K562 (cell line): ENCODE data around the gene SERAC1. TPM values are rescaled to one million over a fixed set of nuclear protein-coding genes. Genes with fewer than 3 reads are reported as not detected.

ENCODE experiments used
- ATAC-seq: fragments of 200-7000 bp; cut with Tn5 transposase; 3 replicates; pipeline ENCODE4 v1.9.1; 2020; ENCODE audit warnings: moderate library complexity
- BruUV-seq: library from RNA; stranded (reverse); fragments of 400-500 nt; replicated peaks from 2 replicates; lab custom pipeline; 2021; lab: Mats Ljungman, UMichigan
- CTCF ChIA-PET: fragments of 300-600 bp; formaldehyde crosslinking; extraction: SDS; loops from one replicate; lab custom pipeline; 2021; ENCODE audit warnings: low intra/inter-chr PET ratio; lab: Yijun Ruan, JAX
- POLR2A ChIA-PET: fragments of 300-600, 350-650 bp; sonication (Branson Sonifier 250); formaldehyde crosslinking; extraction: SDS; loops from one replicate; lab custom pipeline; 2021; ENCODE audit warnings: antibody characterized with exemption, inconsistent platforms; lab: Yijun Ruan, JAX
- DNase-seq, 4 experiments: peaks; one replicate each; pipeline versions ENCODE4 v3.0.0 to v3.0.0-alpha.2; 2011 to 2018; ENCODE audit warnings: low spot score in 3 of 4, mixed read lengths in 3 of 4; ENCODE audit errors: extremely low read depth in 1 of 4
- FAIRE-seq: peaks from 2 replicates; lab custom pipeline; 2011; peaks lifted over from hg19 to GRCh38; lab: Jason Lieb, UNC
- H2AFZ ChIP-seq: 2 replicates; pipeline ENCODE4 v1.6.0; 2011; ENCODE audit warnings: low read depth, low read length, control low read depth, inconsistent platforms
- H3K27ac ChIP-seq: fragments of 200-600 bp; 3 replicates; pipeline ENCODE4 v1.8.0; 2011; ENCODE audit warnings: low read depth, mild to moderate bottlenecking, control low read depth, inconsistent platforms, low read length, moderate library complexity, mixed read lengths; ENCODE audit errors: extremely low read depth
- H3K27me3 ChIP-seq, 2 experiments: fragments of 300-600 bp in 1 of 2; 2 replicates in 1 of 2; 3 replicates in 1 of 2; pipeline versions ENCODE4 v1.6.0 to v1.8.0; 2011; ENCODE audit warnings: inconsistent platforms in 2 of 2, low read length in 2 of 2, mild to moderate bottlenecking in 1 of 2, mixed read lengths in 1 of 2, moderate library complexity in 1 of 2; ENCODE audit not compliant: control insufficient read depth in 2 of 2, insufficient read depth in 2 of 2
- H3K36me3 ChIP-seq: fragments of 300-600 bp; 3 replicates; pipeline ENCODE4 v1.8.0; 2011; ENCODE audit warnings: mild to moderate bottlenecking, low read length, inconsistent platforms; ENCODE audit not compliant: control insufficient read depth, insufficient read depth
- H3K4me1 ChIP-seq, 2 experiments: fragments of 200-600 bp in 1 of 2; replicated peaks in 1 of 2; 2 replicates in 1 of 2; 3 replicates in 1 of 2; pipeline versions ENCODE4 v1.5.1 to v1.8.0; 2011; ENCODE audit warnings: inconsistent platforms in 2 of 2, low read length in 2 of 2, mild to moderate bottlenecking in 1 of 2, mixed read lengths in 1 of 2, moderate library complexity in 1 of 2; ENCODE audit not compliant: control insufficient read depth in 2 of 2, insufficient read depth in 2 of 2
- H3K4me2 ChIP-seq: 2 replicates; pipeline ENCODE4 v1.6.1; 2011; ENCODE audit warnings: low read length, control low read depth, inconsistent platforms, mixed read lengths; ENCODE audit not compliant: insufficient read depth
- H3K4me3 ChIP-seq: fragments of 200-600 bp; sonication (generic), shearing (Covaris generic); 2 replicates; pipeline ENCODE4 v1.5.1; 2016; ENCODE audit warnings: control low read depth, inconsistent platforms
- H3K79me2 ChIP-seq: fragments of 200-600 bp; 3 replicates; pipeline ENCODE4 v1.8.0; 2011; ENCODE audit warnings: low read length, inconsistent platforms; ENCODE audit not compliant: control insufficient read depth, insufficient read depth
- H3K9ac ChIP-seq, 2 experiments: 2 replicates each; pipeline versions ENCODE4 v1.6.0 to v1.6.1; 2011; ENCODE audit warnings: low read depth in 2 of 2, low read length in 2 of 2, control low read depth in 1 of 2, inconsistent platforms in 1 of 2, mild to moderate bottlenecking in 1 of 2, mixed read lengths in 1 of 2; ENCODE audit not compliant: insufficient read depth in 1 of 2
- H3K9me1 ChIP-seq: one replicate; pipeline ENCODE4 v1.6.0; 2011; ENCODE audit warnings: inconsistent platforms, mild to moderate bottlenecking, low read length, moderate library complexity; ENCODE audit not compliant: control insufficient read depth, insufficient read depth
- H3K9me3 ChIP-seq: replicated peaks from 2 replicates; pipeline ENCODE4 v1.5.1; 2011; ENCODE audit warnings: low read depth, low read length, inconsistent platforms; ENCODE audit not compliant: control insufficient read depth, insufficient read depth
- H4K20me1 ChIP-seq: replicated peaks from 2 replicates; pipeline ENCODE4 v1.6.1; 2011; ENCODE audit warnings: low read length, inconsistent platforms, mixed read lengths; ENCODE audit not compliant: control insufficient read depth, insufficient read depth
- ESRRA ChIP-seq: fragments of 450-650 bp; IDR thresholded peaks from 2 replicates; pipeline ENCODE4 v1.6.1; 2014; ENCODE audit warnings: low read depth, mild to moderate bottlenecking, moderate library complexity, borderline replicate concordance
- HDAC3 ChIP-seq: fragments of 450-650 bp; IDR thresholded peaks from 2 replicates; pipeline ENCODE4 v1.6.1; 2018; ENCODE audit warnings: borderline replicate concordance, mild to moderate bottlenecking, moderate library complexity; ENCODE audit not compliant: partially characterized antibody
- JUNB ChIP-seq: fragments of 450-650 bp; formaldehyde crosslinking; conservative IDR thresholded peaks from 2 replicates; pipeline ENCODE4 v1.4.0; 2020; ENCODE audit warnings: mild to moderate bottlenecking
- STAT5B ChIP-seq: fragments of 250-450 bp; sonication (Bioruptor Pico); IDR thresholded peaks from 2 replicates; pipeline ENCODE4 v1.8.0; 2021; ENCODE audit warnings: mild to moderate bottlenecking, inconsistent platforms
- THRAP3 ChIP-seq: fragments of 450-650 bp; IDR thresholded peaks from 2 replicates; pipeline ENCODE4 v1.6.1; 2016; ENCODE audit warnings: mild to moderate bottlenecking, inconsistent platforms, borderline replicate concordance
- ZC3H4 ChIP-seq: sonication (generic); formaldehyde crosslinking; IDR thresholded peaks from 2 replicates; pipeline ENCODE4 v1.9.0; 2021; ENCODE audit warnings: missing genetic modification reagents, borderline replicate concordance
- WGBS: fragments of 100-300 bp; shearing (Covaris generic); methylation state at CpG from one replicate; pipeline ENCODE4 v1.1.6; 2016; ENCODE audit warnings: low coverage, mixed read lengths; ENCODE audit not compliant: insufficient coverage; ENCODE audit errors: missing lambda C conversion rate; 5-methylcytosine and 5-hydroxymethylcytosine counted together
- in situ Hi-C: fragments of 300-500 bp; cut with MboI; formaldehyde crosslinking; loops from 4 replicates; pipeline ENCODE4 v1.15.0; 2018; ENCODE audit warnings: inconsistent platforms, mixed read lengths
- intact Hi-C: fragments of 100-400 bp; cut with micrococcal nuclease; formaldehyde crosslinking; loops from 2 replicates; pipeline ENCODE4 v1.14.2; 2022
- polyA plus RNA-seq, 8 experiments: library from polyadenylated mRNA; depleted of rRNA in 4 of 8; stranded (reverse) in 5 of 8; unstranded in 3 of 8; fragments of >200 nt; fragmentation: Nextera tagmentation in 2 of 8; fragmentation: Illumina TruSeq in 1 of 8; extraction: Ambion mirVana in 2 of 8; extraction: Trizol in 1 of 8; gene quantifications; 2 replicates each; pipeline versions ENCODE4 v1.2.1 to v1.2.3, GENCODE V29; 2011 to 2014; ENCODE audit warnings: inconsistent platforms in 1 of 8, missing spikeins in 1 of 8
- total RNA-seq, 7 experiments: library from RNA; depleted of rRNA in 6 of 7; stranded (reverse); fragments of >200 nt in 6 of 7; fragmentation: Illumina TruSeq in 2 of 7; extraction: Trizol in 2 of 7; gene quantifications; 2 replicates each; pipeline versions ENCODE4 v1.2.1 to v1.2.3, GENCODE V29; 2011 to 2021; ENCODE audit warnings: low replicate concordance in 1 of 7
- TF ChIP-seq, protein P1 (sequence below): sonication (generic); formaldehyde crosslinking; IDR thresholded peaks from 2 replicates; pipeline ENCODE4 v1.8.0; 2022; ENCODE audit warnings: mild to moderate bottlenecking, missing genetic modification reagents

Gene SERAC1
- total and polyA plus RNA-seq, 9 of the 15 experiments (the other 6 are each of a cell fraction or from before 2014, with no cell fraction given), result 1.8 to 6.2 (median 2.8) TPM

GRCh38 chr6:158175111-158175510, 7.0 kb upstream of the SERAC1 start (continued):
- TF ChIP-seq, protein P1, sequence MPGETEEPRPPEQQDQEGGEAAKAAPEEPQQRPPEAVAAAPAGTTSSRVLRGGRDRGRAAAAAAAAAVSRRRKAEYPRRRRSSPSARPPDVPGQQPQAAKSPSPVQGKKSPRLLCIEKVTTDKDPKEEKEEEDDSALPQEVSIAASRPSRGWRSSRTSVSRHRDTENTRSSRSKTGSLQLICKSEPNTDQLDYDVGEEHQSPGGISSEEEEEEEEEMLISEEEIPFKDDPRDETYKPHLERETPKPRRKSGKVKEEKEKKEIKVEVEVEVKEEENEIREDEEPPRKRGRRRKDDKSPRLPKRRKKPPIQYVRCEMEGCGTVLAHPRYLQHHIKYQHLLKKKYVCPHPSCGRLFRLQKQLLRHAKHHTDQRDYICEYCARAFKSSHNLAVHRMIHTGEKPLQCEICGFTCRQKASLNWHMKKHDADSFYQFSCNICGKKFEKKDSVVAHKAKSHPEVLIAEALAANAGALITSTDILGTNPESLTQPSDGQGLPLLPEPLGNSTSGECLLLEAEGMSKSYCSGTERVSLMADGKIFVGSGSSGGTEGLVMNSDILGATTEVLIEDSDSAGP (CRISPR knock-in tag), result no peak

DNA sequence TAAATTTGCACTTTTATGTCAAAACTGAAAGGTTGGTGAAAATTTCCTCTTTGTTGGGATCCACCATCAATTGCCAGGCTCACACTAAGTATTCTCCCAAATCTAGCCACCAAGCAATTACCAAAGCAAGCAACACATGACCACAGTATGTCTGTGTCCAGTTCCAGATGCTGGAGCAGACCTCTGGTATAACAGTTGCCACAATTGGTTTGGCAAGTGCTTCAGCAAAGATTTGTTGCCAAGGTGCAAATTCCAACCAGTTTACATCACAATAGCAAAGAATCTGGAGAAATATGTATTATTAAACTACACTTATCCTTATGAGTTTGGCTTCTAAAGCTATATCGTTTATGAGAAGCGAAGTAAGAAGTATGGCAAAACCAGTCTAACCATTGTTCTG, 6.5 kb upstream of the SERAC1 start:
- CTCF ChIA-PET, result no interaction called here
- no peak for ATAC-seq

More for the DNA sequence above, 6.5 kb upstream of the SERAC1 start:
- no peak for FAIRE-seq
- Histone ChIP-seq H3K9me3 (no peaks in the 10 kb centered on the region), H3K36me3 (peaks cover 13% of the 10 kb centered on the region; the same call in 2 of the 3 replicates), H3K27ac (no peak overlapping the region), H4K20me1 (no peaks in the 10 kb centered on the region), H3K4me2 (no peak overlapping the region), H2AFZ (no peak overlapping the region), H3K4me3 (no peak overlapping the region), H3K4me1 (no peaks in the 10 kb centered on the region), H3K27me3 (no peaks in the 10 kb centered on the region), H3K79me2 (no peaks in the 10 kb centered on the region), H3K9me1 (no peaks in the 10 kb centered on the region), H3K9ac (no peak overlapping the region)
- 89% methylated on average over 2 of the region's 2 CpGs for WGBS
- intact Hi-C loops, result no loop called here
- BruUV-seq, result no TSS peak
- POLR2A ChIA-PET, result interaction anchor here (0.7 to 0.8 kb wide), 2 partner anchors 193 to 978 kb away, joined by 3 read pairs; no protein-coding TSS in a partner anchor
- in situ Hi-C loops, result no loop called here
- DNase-seq, result no peak
- no peak for TF ChIP-seq ZC3H4 (CRISPR knock-in tag)
- TF ChIP-seq HDAC3, result no peak
- no peak for TF ChIP-seq STAT5B (CRISPR knock-in tag)
- no peak for TF ChIP-seq THRAP3
- no peak for TF ChIP-seq ESRRA
- no peak for TF ChIP-seq JUNB
